ENCODE measurements around the gene AUTS2. TPM values are rescaled to one million over a fixed set of nuclear protein-coding genes. Genes with fewer than 3 reads are reported as not detected.

Gene AUTS2
- total RNA-seq, 1 experiment from 2014 or later, result 256 TPM

DNA sequence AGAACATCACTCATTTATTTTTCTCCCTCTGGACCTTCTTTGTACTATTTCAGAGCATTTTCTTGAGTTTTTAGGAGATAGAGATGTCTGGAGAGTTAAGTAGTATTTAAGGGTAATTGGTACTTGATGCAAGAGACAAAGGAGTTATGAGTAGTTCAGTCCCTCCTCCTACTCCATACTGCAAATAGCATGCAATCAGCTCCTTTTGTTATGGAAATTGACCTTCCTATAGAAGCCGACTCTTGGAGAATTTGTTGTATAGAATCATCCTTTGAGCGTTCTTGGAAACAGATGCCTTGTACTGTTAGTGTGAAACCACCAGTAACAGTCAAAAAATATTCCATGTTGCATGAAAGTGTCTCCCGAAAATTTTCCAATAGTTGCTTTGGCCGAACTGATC is 1105.5 kb downstream of the AUTS2 start:
- Mint-ChIP-seq H3K9me3 (no peaks in the 10 kb centered on the region), H3K36me3 (ENCODE audit: insufficient read depth in 1 of 3, low read depth in 3 of 3) (peaks cover 29 to 54% (median 43%) of the 10 kb centered on the region in 3 experiments), H3K4me1 (peaks cover 2 to 49% of the 10 kb centered on the region in 2 experiments; a peak in 3 of 4 replicates), H3K27me3 (ENCODE audit: low read depth) (no peaks in the 10 kb centered on the region), H3K4me3 (peak overlapping the region; percentile 43 to 55), H3K27ac (peak overlapping the region; percentile 35 to 79 (median 41); a peak in 6 of 7 replicates)
- H3K79me2 ChIP-seq (ENCODE audit: insufficient read depth, low read length), result peaks cover 45% of the 10 kb centered on the region
- no peak overlapping the region for H3K9ac ChIP-seq (ENCODE audit: extremely low read depth, insufficient read length, low read length)
- peaks cover 26% of the 10 kb centered on the region; the same call in 1 of the 2 replicates for H3K4me1 ChIP-seq (ENCODE audit: insufficient read depth, low read length)
- H4K8ac ChIP-seq (replicated peaks; ENCODE audit: insufficient read length, low read depth, low read length), result no peak overlapping the region
- H2BK120ac ChIP-seq (ENCODE audit: low read depth, low read length, poor library complexity, severe bottlenecking), result no peak overlapping the region
- no peak overlapping the region for H2AFZ ChIP-seq (ENCODE audit: low read length)
- no peak overlapping the region for H4K91ac ChIP-seq (ENCODE audit: insufficient read length, low read depth, low read length)
- WGBS (ENCODE audit: extremely low coverage, insufficient read length, low lambda C conversion rate), result no CpG with 5 or more reads among the region's 4 CpGs
- H3K18ac ChIP-seq (ENCODE audit: insufficient read length, low read depth, low read length), result no peak overlapping the region
- no peaks in the 10 kb centered on the region for H3K9me3 ChIP-seq (ENCODE audit: control insufficient read depth, low read depth, low read length)
- H2AK5ac ChIP-seq (ENCODE audit: insufficient read length, low read length), result no peak overlapping the region
- no peak overlapping the region for H4K5ac ChIP-seq (ENCODE audit: insufficient read length, low read depth, low read length)
- peak overlapping the region; percentile 22 for H3K4me2 ChIP-seq (ENCODE audit: insufficient read depth, insufficient read length, low read length)
- H2BK20ac ChIP-seq (ENCODE audit: low read depth, low read length, poor library complexity, severe bottlenecking), result no peak overlapping the region
- no peaks in the 10 kb centered on the region for H3K27me3 ChIP-seq (ENCODE audit: insufficient read depth, low read length)
- H3K79me1 ChIP-seq (ENCODE audit: insufficient read depth, low read depth, low read length, poor library complexity, severe bottlenecking), result no peaks in the 10 kb centered on the region
- TF ChIP-seq, protein P1, sequence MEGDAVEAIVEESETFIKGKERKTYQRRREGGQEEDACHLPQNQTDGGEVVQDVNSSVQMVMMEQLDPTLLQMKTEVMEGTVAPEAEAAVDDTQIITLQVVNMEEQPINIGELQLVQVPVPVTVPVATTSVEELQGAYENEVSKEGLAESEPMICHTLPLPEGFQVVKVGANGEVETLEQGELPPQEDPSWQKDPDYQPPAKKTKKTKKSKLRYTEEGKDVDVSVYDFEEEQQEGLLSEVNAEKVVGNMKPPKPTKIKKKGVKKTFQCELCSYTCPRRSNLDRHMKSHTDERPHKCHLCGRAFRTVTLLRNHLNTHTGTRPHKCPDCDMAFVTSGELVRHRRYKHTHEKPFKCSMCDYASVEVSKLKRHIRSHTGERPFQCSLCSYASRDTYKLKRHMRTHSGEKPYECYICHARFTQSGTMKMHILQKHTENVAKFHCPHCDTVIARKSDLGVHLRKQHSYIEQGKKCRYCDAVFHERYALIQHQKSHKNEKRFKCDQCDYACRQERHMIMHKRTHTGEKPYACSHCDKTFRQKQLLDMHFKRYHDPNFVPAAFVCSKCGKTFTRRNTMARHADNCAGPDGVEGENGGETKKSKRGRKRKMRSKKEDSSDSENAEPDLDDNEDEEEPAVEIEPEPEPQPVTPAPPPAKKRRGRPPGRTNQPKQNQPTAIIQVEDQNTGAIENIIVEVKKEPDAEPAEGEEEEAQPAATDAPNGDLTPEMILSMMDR (conservative IDR thresholded peaks at IDR 0.05), result no peak
- H2BK5ac ChIP-seq (ENCODE audit: insufficient read length, low read length), result no peak overlapping the region
- no peak for DNase-seq
- H3T11ph ChIP-seq (ENCODE audit: low read length), result no peak overlapping the region
- H3K14ac ChIP-seq (ENCODE audit: insufficient read depth, low read length), result no peak overlapping the region
- no peak overlapping the region for H2BK12ac ChIP-seq (ENCODE audit: insufficient read length, low read depth, low read length)
- H3K27ac ChIP-seq (ENCODE audit: insufficient read length, low read depth, low read length), result no peak overlapping the region
- H2BK15ac ChIP-seq (ENCODE audit: low read depth, low read length), result no peak overlapping the region
- H3K23me2 ChIP-seq (ENCODE audit: insufficient read length, low read depth, low read length, poor library complexity, severe bottlenecking), result no peaks in the 10 kb centered on the region
- H3K23ac ChIP-seq (ENCODE audit: insufficient read length, low read depth, low read length), result no peak overlapping the region
- H3K4ac ChIP-seq (ENCODE audit: low read depth, low read length), result no peak overlapping the region
- H4K20me1 ChIP-seq (ENCODE audit: control insufficient read depth, insufficient read depth, insufficient read length), result no peaks in the 10 kb centered on the region
- H3K56ac ChIP-seq (ENCODE audit: insufficient read length, low read depth, low read length), result no peak overlapping the region

Data from H9 (cell line).